GM19193 (cell line): ENCODE measurements around the gene STAT5B.

ENCODE experiments used
- POLR2A ChIP-seq: IDR thresholded peaks from 4 replicates; pipeline ENCODE4 v1.6.1; 2011; ENCODE audit not compliant: insufficient read depth, insufficient read length; ENCODE audit errors: extremely low read depth

Gene STAT5B

DNA sequence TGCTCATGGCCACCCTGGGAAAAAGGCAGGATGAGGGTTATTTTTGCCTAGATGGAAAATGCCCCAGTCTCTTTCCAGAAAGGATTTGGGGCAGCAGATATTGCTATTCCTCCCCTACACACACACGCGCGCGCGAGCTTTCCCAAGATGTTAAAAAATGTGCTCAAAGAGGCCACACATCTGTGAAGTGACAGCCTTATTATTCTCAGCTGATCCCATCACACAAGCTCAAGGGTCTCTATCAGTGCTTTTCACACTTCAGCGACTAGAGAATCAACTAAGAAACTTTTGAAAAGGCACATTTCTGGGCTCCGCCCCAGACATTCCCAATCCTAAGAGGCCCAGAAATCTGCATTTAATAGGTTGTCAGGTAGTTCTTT is 115.7 kb downstream of the STAT5B start:
- no peak for TF ChIP-seq POLR2A

GRCh38 chr17:42159796-42160530 is 116.2 kb downstream of the STAT5B start:
- TF ChIP-seq POLR2A: no peak

- TF ChIP-seq POLR2A: no peak
Measured at GRCh38 chr17:42155614-42156045, 120.6 kb downstream of the STAT5B start.

GRCh38 chr17:42153919-42154742 is 122.1 kb downstream of the STAT5B start:
- no peak for TF ChIP-seq POLR2A
